Melanocyte of skin (primary cell): Measurements from ENCODE around the gene CLRN1. TPM values are rescaled to one million over a fixed set of nuclear protein-coding genes. Genes with fewer than 3 reads are reported as not detected.

Experiments used
- total RNA-seq, 2 donors: library from RNA; depleted of rRNA; stranded (reverse); fragments of >200 nt; gene quantifications; 2 replicates each; pipeline ENCODE4 v1.2.3, GENCODE V29; 2012

The CLRN1 gene, protein sequence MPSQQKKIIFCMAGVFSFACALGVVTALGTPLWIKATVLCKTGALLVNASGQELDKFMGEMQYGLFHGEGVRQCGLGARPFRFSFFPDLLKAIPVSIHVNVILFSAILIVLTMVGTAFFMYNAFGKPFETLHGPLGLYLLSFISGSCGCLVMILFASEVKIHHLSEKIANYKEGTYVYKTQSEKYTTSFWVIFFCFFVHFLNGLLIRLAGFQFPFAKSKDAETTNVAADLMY
- not detected for total RNA-seq

DNA sequence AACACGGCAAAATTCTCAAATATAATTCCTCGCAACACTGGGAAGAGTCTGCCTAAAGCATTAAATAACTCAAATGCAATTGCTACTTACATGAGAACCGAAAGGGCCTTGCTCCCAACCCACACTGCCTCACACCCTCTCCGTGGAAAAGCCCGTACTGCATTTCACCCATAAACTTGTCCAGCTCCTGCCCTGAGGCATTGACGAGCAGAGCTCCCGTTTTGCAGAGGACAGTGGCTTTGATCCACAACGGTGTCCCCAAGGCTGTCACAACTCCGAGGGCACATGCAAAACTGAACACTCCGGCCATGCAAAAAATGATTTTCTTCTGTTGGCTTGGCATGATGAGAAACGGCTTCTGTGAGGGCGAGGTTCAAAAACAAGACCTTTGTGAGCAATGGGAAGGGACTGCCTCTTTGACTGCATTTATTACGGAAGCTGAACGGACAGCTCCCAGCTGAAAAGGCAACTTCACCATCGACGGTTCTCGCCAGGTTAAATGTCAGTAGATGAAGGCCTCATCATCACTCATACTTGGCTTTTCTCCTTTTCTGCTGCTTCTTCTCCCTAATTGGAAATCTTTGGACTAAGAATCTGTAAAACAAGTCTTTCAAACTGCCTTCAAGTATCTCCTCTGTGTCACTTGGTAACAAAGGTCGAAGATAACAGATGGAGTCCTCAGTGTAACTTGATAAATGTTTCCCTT lies at the start of gene CLRN1:
Gene CLRN1, minus strand, starts transcription at position 362 of the 706 bp plus-strand sequence. Its CDS starts 19 bp downstream, at position 343.

GRCh38 chr3:150905339-150905738 lies 67.2 kb downstream of the CLRN1 start, which contains the start of gene MINDY4B:
Gene MINDY4B (minus strand): TSS chr3:150905439. CDS start chr3:150905439, 0 bp downstream.

Other genes with a start within 250 kb of the CLRN1 start
- gene SIAH2, start 209.6 kb downstream of the CLRN1 start, total RNA-seq: 10 to 100 TPM; 11.4 to 22.3 TPM
- gene MINDY4B, start 67.3 kb downstream of the CLRN1 start, total RNA-seq: not detected
- gene MED12L, start 112.9 kb upstream of the CLRN1 start, total RNA-seq: under 1 TPM; under 0.01 to 0.33 TPM
- not detected for gene GPR171, start 230.5 kb upstream of the CLRN1 start, total RNA-seq